Measurements from ENCODE around the gene MEF2C. TPM values are rescaled to one million over a fixed set of nuclear protein-coding genes. Genes with fewer than 3 reads are reported as not detected.

The MEF2C gene
- total RNA-seq, 1 experiment from 2014 or later = 13.0 TPM

GRCh38 chr5:88671505-88672499 is 211.2 kb downstream of the MEF2C start:
- ATAC-seq = no peak
- no peak overlapping the region for H3K9ac ChIP-seq (ENCODE audit: low read length)
- intact Hi-C loops (cut with micrococcal nuclease) = no loop called here
- H3K27me3 ChIP-seq (ENCODE audit: insufficient read depth, low read length) = no peaks in the 10 kb centered on the region
- no peaks in the 10 kb centered on the region for H4K20me1 ChIP-seq (ENCODE audit: insufficient read depth)
- no peak overlapping the region for H3K4me3 ChIP-seq (replicated peaks in 1 of 2; ENCODE audit: low read depth in 1 of 2, low read length in 2 of 2)
- no peaks in the 10 kb centered on the region for H3K9me3 ChIP-seq (ENCODE audit: control insufficient read depth in 1 of 2, insufficient read depth in 1 of 2, low read depth in 1 of 2, low read length in 2 of 2)
- 0 out of 4 replicates have a peak, but pooled peaks cover 0 to 2% of the 10 kb centered on the region in 2 experiments for H3K4me1 ChIP-seq (ENCODE audit: control insufficient read depth in 1 of 2, insufficient read depth in 2 of 2, low read length in 2 of 2)
- no TSS peak for BruUV-seq (replicated peaks)
- no peaks in the 10 kb centered on the region for H3K36me3 ChIP-seq (ENCODE audit: control insufficient read depth in 1 of 2, insufficient read depth in 2 of 2, low read length in 2 of 2)
- H3K9me2 ChIP-seq (ENCODE audit: insufficient read depth) = no peaks in the 10 kb centered on the region
- DNase-seq (ENCODE audit: low read depth, low spot score) = no peak
- H2AFZ ChIP-seq (ENCODE audit: low read depth, low read length, poor library complexity, severe bottlenecking) = no peak overlapping the region
- ChIA-PET CTCF (no interaction called here), RAD21 (ENCODE audit: low non-redundant PET in 1 of 2, low total read pairs in 2 of 2, uncharacterized antibody in 2 of 2, unreplicated experiment in 2 of 2) (no interaction called here), POLR2A (no interaction called here)
- no peak overlapping the region for H3K27ac ChIP-seq (ENCODE audit: low read depth, low read length)
- H3K79me2 ChIP-seq (ENCODE audit: insufficient read depth, low read length) = no peaks in the 10 kb centered on the region
- no peak overlapping the region for H3K4me2 ChIP-seq (ENCODE audit: low read length)
- no peak for TF ChIP-seq CEBPB (IDR thresholded peaks at IDR 0.05; ENCODE audit: low read depth)
- no peak for TF ChIP-seq EGR1 (IDR thresholded peaks at IDR 0.05; ENCODE audit: low read depth)
- TF ChIP-seq CBX3 (IDR thresholded peaks at IDR 0.05; ENCODE audit: low read depth) = no peak
- TF ChIP-seq ELF1 (IDR thresholded peaks at IDR 0.05; ENCODE audit: borderline replicate concordance, low read depth) = no peak
- no peak for TF ChIP-seq TCF7L2 (IDR thresholded peaks at IDR 0.05; ENCODE audit: borderline replicate concordance, extremely low read depth, insufficient read depth, insufficient read length)
- TF ChIP-seq ZNF274 (IDR thresholded peaks at IDR 0.05; ENCODE audit: low read depth, low read length) = no peak
- no peak for TF ChIP-seq CTCF (IDR thresholded peaks at IDR 0.05 in 2 of 3, conservative IDR thresholded peaks at IDR 0.05 in 1 of 3; ENCODE audit: borderline replicate concordance in 1 of 3, insufficient read depth in 1 of 3, low read depth in 2 of 3, low read length in 2 of 3)
- TF ChIP-seq RAD21 (IDR thresholded peaks at IDR 0.05; ENCODE audit: low read depth) = no peak
- no peak for TF ChIP-seq YY1 (IDR thresholded peaks at IDR 0.05; ENCODE audit: extremely low read depth, insufficient replicate concordance, low read depth, low read length)
- TF ChIP-seq FOSL1 (IDR thresholded peaks at IDR 0.05; ENCODE audit: low read depth) = no peak
- no peak for TF ChIP-seq EZH2 (IDR thresholded peaks at IDR 0.05)
- no peak for TF ChIP-seq ATF3 (IDR thresholded peaks at IDR 0.05)
- no peak for TF ChIP-seq ZBTB33 (IDR thresholded peaks at IDR 0.05; ENCODE audit: extremely low read depth, insufficient replicate concordance, low read length)
- no peak for TF ChIP-seq SP1 (IDR thresholded peaks at IDR 0.05; ENCODE audit: low read depth)
- no peak for TF ChIP-seq SIN3A (IDR thresholded peaks at IDR 0.05; ENCODE audit: low read depth)
- no peak for TF ChIP-seq REST (IDR thresholded peaks at IDR 0.05; ENCODE audit: low read depth)
- no peak for TF ChIP-seq ZFX (IDR thresholded peaks at IDR 0.05)
- TF ChIP-seq SRF (IDR thresholded peaks at IDR 0.05; ENCODE audit: low read depth) = no peak
- TF ChIP-seq MAX (IDR thresholded peaks at IDR 0.05) = no peak
